GM21381 (cell line): ENCODE data around the gene PCSK2.

Source experiments
- ATAC-seq: cut with Tn5 transposase; IDR thresholded peaks from one replicate; pipeline ENCODE4 v1.9.1; 2021; ENCODE audit warnings: mild to moderate bottlenecking, moderate library complexity; ENCODE audit not compliant: unreplicated experiment

PCSK2 gene

GRCh38 chr20:17442588-17442987, 215.7 kb downstream of the PCSK2 start:
- ATAC-seq, result no peak

GRCh38 chr20:17443131-17443858, 216.5 kb downstream of the PCSK2 start:
- ATAC-seq, result no peak

- ATAC-seq, result no peak
Measured at GRCh38 chr20:17444091-17444490, 217.3 kb downstream of the PCSK2 start.

- ATAC-seq, result no peak
Measured at GRCh38 chr20:17445543-17445942, 218.7 kb downstream of the PCSK2 start.

- ATAC-seq, result no peak
Measured at GRCh38 chr20:17446171-17446570, 219.3 kb downstream of the PCSK2 start.

GRCh38 chr20:17448071-17448470, 221.2 kb downstream of the PCSK2 start:
- ATAC-seq, result no peak

- ATAC-seq, result no peak
Measured at GRCh38 chr20:17449031-17449430, 222.2 kb downstream of the PCSK2 start.

GRCh38 chr20:17452441-17452840, 225.6 kb downstream of the PCSK2 start:
- ATAC-seq, result no peak

GRCh38 chr20:17453592-17453991, 226.8 kb downstream of the PCSK2 start:
- ATAC-seq, result no peak

GRCh38 chr20:17456279-17456678, 229.4 kb downstream of the PCSK2 start:
- ATAC-seq, result no peak

- ATAC-seq, result no peak
Measured at GRCh38 chr20:17457079-17457478, 230.2 kb downstream of the PCSK2 start.

GRCh38 chr20:17457588-17458190, 230.8 kb downstream of the PCSK2 start:
- ATAC-seq, result no peak

GRCh38 chr20:17460119-17460518, 233.3 kb downstream of the PCSK2 start:
- no peak for ATAC-seq

GRCh38 chr20:17461941-17462340, 235.1 kb downstream of the PCSK2 start:
- no peak for ATAC-seq

GRCh38 chr20:17463711-17464110, 236.9 kb downstream of the PCSK2 start:
- ATAC-seq, result no peak

- ATAC-seq, result no peak
Measured at GRCh38 chr20:17465236-17465635, 238.4 kb downstream of the PCSK2 start.

- ATAC-seq, result no peak
Measured at GRCh38 chr20:17466641-17467040, 239.8 kb downstream of the PCSK2 start.

- no peak for ATAC-seq
Measured at GRCh38 chr20:17467120-17467655, 240.3 kb downstream of the PCSK2 start.

- ATAC-seq, result no peak
Measured at GRCh38 chr20:17468073-17468840, 241.4 kb downstream of the PCSK2 start.

- ATAC-seq, result no peak
Measured at GRCh38 chr20:17469246-17470030, 242.6 kb downstream of the PCSK2 start.

GRCh38 chr20:17470521-17470920, 243.7 kb downstream of the PCSK2 start:
- no peak for ATAC-seq
